Fibroblast of upper back skin (primary cell): Measurements from ENCODE around the gene CCR1.

Experiments used
- DNase-seq: peaks from one replicate; pipeline ENCODE4 v3.0.0-alpha.2; 2013

CCR1 gene

DNA sequence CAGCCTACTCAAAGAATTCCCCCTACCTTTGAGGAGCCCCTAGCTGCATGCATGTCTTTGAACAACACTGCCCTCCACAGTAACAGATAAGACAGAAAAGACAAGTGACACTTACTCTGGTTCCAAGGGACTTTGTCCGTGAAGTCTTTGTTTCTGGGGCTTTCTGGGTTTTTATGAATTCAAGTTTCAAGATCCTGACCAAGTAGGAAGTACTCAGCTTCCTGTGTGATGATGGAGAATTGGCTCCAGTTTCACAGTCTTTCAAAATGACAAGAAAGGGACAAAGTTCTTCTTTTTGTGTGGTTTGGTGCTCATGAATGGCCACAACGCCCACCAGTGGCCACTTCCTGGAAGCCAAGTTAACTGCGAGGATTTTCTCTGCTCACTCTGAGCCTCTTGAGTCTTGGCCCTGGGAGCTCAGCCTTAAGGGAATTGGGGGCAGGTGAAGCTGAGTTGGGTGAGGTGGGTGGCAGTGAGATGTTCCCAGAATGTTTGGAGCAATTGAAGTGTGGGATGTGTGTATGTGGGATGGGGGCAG is at the start of gene CCR1:
CCR1 (minus strand) TSS at position 147 of the 538 bp plus-strand sequence. CDS start 4,000 bp downstream, outside the sequence.
- DNase-seq = peak; percentile 8

DNA sequence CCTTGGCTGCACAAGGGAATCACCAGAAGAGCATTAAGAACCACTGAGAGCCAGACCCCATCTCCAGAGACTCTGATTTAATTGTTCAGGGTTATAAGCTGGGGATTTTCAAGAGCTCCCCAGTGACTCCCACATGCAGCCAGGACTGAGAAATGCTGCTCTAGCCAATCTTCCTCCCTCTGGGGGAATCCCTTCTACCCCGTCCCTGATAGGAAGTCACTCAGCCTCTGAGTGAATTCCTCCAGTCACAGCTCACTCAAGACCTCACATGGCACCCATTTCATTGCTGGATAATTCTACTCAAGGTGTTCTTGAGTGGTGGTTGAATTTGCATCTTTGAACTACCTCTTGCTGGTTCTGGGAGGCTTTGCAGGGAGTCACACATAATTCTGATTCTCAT is 44.9 kb upstream of the CCR1 start:
- DNase-seq = no peak

DNA sequence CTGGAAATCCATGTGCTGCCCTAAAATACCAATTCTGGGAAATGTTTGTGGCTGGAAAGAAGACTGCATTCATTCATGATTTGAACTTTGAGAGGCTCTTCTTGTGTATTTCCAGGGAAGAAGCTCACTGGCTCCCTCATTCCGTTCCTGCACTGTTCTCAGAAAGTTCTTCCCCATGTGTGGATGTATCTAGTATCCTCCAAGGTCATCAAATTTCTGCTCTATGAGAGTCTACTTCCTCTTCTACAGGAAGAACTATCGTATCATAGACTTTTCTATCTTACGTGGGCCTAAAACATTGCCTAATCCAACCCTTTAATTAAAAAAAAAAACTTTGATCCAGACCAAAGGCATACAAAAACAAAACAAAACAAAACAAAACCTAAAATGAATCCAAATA is 37.0 kb upstream of the CCR1 start:
- DNase-seq = no peak

DNA sequence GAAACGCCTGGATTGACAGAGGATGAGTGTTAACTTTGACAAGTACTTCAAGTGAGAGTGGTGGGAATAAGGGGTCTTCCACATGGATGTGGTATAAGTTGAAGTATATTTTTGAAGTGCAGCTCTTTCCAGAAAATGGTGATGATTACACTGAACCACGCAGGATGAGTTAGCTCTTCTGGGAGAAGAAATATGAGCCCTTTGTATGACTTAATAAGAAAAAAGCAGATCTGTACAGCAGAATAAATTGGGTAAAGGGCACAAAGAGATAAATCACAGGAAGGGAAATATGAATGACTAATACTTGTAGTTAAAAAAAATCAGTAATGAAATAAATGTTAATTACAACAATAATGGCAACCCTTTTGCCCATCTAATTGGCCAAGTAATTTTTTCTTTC is 35.4 kb upstream of the CCR1 start:
- no peak for DNase-seq

DNA sequence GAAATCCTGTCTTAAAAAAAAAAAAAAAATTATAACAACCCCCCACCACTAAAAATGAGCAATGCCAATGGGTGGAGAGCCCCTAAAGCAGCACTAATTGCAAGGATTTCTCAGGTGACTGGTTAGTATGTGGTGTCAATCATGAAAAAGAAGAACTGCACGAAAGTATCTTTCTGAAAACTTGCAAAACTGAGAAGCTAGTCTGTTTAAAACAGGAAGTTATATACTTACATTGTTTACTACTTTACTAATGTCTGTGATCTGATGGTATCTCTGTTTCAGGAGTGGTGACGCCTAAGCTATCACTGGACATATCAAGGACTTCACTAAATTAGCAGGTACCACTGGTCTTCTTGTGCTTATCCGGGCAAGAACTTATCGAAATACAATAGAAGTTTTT is 34.0 kb upstream of the CCR1 start, which contains the start of gene CCR3:
CCR3 (plus strand) TSS at position 341 of the 400 bp plus-strand sequence. CDS start 22,699 bp downstream, outside the sequence.
- DNase-seq = no peak

DNA sequence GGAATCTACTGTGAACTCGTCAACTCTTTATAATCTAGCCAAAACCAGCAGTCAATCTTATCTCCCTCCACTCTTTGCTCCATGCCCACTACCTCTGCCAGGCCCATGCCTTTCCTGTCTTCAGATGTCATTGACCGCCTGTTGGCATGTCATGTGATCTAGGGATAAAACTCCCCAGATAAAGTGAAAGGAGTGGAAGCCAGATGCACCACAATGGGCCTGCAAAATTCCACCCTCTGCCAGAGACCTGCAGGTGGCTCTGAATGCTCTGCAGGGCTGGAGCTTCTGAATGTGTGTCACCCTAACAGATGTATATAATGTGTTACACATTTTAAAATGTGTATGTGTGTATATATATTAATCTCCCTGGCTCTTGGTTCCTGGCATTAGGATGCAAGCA is 31.8 kb upstream of the CCR1 start:
- DNase-seq = no peak

DNA sequence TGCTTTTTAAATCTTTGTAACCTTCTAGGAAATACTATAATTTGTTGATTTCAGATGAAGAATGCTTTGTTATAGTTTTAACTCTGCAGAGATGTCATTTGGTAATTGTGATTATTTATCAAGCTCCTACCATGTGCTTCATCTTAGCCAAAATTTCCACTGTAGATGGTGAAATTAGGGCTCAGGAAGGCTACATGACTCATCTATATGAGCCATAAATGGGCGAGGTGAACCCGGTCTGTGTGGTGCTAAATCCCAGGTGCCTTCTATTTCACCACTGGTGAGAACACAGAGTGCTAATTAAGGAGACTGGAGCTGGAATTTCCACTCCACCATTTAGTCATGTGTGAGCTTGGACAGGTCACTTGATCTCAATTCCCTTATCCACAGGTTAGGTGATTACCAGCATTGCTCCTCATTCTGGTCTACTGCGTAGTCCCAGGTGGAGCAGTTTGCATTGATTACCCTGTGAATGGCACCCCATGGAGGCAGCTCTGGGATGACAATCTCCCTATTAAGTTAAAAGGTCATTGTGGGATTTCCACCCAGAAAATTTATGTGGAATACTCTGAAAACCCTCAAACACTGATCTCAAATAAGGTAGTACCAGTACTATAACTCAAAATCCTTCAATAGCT is 31.3 kb upstream of the CCR1 start:
- DNase-seq = no peak

DNA sequence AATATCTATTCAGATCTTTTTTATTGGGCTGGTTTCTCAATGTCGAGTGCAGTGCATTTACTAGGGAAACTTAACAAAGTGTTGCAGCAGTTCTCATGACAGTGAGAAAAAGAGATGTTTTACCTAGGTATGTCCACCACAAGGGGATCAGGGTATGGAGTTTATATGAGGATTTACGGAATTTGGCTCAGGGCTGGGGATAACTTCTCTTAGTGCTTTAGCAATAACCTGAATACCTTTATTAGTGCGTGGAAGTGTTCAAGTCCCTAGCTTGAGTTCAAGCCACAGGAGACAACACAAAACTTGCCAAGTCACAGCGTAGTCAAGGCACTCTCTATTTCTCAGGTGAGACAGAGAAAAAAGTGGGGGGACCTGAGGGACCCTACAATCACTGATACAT is 30.3 kb upstream of the CCR1 start:
- DNase-seq = no peak

DNA sequence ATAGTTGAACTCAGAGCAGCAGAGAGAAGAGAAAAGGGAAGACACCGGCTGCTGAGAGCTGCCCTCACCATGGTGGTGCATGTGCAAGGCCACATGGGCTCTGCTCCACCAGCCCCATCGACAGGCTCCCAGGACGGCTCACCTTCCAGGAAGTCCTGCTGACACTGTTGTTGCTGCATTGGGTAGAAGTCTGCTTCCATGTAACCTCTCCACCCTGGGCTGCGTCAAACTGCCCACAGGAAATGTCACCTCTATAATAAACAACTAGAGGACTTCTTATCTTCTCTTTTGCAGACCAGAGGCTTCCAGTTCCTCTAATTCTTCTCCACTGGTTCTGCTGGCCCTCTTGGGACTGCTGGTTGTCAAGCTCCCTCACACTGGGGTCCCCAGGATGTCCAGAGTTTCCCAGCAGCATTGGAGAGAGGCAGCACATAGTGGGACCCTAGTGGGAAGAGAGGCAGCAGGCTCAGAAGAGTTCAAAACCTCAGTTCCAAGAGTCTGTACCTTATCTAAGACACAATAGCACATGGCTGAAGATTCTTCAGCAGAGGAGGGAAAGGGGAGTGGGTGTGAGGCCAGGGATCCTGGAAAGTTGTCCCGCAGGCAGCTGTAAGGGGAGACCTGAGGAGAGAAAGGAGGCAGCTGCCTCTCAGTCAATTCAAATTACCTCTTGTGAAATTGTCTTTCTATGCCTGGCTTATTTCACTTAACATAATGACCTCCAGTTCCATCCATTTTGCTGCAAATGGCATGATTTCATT is 28.4 kb upstream of the CCR1 start:
- DNase-seq = no peak

DNA sequence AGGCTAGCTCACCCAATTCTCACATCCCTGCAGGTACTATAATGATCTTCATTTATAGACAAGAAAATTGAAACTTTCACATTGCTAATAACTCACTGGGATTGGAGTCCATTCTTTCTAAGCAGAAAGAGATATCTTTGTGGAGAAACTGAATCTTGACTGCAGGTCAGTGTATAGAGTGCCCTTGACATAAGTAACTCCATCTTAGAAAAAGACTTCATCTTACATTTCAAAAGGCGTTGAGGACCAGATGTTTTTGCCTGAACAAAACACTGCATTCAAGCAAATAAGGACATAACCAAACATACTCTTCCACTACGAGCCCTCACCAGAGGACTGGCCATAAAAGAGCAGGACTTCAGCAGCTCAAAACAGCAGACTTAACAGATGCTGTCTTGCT is 27.3 kb upstream of the CCR1 start:
- no peak for DNase-seq

DNA sequence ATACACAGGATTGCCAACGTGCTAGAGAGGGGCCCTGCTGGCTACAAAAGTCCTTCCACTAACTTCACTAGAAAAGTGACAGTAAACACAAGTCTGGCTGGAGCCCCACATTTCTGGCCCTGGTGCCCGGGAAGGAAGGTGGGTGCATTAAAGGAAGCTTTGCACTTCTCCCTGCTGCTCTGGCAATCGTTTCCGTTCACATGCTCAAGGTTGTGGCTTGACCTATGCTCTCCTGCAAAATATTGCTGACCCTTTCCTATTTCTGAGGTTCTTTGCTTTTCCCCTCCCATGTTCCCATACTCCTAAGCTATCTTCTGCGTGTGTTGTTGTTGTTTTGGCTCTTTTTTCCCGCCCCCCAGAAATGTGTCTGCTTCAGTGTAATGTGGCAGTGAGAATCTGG is 25.1 kb upstream of the CCR1 start:
- no peak for DNase-seq

DNA sequence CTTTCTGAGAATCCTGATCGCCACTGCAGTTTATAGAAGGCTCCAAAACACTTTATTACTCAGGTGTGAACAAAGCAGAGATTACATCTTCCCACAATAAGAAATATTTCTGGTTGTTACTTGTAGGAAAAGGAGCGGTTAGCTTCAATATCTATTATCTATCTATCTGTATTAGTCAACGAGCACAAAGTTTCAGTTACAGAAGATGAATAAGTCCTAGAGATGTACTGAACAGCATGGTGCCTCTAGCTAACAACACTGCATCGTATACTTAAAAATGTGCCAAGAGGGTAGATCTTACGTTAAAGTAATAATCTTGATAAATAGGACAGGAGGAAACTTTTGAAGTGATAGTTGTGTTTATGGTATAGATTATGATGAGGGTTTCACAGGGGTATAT is 23.2 kb upstream of the CCR1 start:
- DNase-seq = no peak

DNA sequence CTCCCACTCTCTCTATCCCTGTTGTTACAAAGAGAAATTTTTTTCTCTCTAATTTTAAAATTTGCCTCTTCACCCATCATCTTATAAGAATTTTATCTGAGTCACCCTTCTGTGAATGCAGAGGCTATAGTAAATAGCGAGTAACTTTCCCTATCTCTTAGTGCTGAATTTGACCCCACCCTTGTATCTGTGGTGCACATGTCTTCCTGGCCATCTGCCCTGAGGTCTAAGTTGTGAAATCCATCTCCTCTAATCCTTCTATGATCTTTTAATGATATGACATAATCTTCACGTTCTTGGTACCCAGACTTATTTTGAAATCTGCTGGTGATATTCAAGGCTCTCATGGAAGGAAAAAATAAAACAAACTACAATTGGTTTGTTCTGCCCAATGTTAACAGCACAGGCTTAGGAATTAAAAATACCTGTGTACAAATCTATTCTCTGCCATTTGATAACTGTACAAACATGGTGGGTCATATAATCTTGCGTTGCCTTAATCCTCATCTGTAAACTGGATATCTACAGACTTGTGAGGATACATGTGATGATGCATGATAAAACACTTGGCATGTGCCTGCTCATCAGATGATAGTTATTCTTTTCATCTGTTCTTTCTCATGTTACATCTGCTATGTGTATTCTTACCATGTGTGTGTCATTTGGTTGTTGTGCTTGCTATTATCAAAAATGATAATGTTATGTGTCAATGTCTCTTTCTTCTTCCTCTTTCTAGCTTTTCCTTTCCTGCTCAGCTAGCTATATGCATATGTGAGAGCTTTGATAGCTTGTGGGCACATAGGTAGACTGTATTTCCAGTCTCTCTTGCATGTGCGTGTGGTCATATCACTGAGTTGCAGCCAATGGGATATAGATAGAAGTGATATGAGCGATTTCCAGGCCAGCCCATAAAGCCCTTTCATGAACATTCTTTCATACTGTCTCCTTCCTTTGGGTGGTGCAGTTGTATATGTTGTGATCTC is 20.4 kb upstream of the CCR1 start:
- peak; percentile 34 for DNase-seq

DNA sequence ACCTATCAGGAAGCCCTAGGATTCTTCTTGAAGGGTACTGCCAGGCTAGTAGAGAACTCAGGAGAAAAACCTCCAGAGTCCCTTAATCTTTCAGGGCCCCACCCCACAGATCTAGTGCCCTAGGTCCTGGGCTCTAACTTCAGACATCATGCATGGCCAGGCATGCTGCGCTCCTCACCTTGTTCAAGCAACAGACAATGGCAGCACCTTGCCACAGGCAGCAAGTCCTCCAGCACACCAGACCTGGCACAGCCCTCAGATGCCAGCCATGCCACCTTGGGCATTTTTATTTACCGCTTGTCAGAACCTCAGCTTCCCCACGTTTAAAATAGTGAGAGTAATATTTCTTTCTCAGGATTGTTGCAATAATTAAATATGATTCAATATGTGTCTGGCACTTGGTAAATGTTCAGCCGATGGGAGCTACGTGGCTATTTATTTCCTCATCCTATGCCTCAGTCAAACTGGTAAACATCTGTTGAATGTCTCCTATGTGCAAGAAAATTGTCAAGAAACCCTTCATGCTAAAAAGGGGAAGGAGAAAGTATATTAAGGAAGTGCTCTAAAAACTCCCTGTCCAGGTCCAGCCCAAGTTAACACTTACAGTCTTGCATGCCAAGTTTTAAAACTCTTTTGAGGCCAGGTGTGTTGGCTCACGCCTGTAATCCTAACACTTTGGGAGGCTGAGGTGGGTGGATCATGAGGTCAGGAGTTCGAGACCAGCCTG is 14.5 kb upstream of the CCR1 start:
- DNase-seq = no peak

DNA sequence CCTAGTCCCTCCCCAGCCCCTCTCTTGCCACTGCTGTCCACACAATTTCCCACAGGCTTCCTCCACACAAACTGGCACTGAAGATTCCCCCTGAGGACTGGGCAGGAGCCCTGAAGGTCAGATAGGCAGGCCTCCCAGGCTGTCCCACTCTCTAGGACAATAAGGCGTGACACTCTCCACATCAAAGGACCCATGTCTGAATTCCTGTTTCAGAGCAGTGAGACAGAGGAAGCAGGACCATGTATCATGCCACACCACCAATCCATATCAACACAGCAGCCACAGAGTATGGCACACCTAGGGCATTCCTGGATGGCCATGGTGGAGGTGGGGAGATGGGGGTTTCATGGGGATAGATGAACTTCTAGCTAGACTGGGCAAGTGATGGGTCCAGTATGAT is 13.8 kb upstream of the CCR1 start:
- DNase-seq = no peak

DNA sequence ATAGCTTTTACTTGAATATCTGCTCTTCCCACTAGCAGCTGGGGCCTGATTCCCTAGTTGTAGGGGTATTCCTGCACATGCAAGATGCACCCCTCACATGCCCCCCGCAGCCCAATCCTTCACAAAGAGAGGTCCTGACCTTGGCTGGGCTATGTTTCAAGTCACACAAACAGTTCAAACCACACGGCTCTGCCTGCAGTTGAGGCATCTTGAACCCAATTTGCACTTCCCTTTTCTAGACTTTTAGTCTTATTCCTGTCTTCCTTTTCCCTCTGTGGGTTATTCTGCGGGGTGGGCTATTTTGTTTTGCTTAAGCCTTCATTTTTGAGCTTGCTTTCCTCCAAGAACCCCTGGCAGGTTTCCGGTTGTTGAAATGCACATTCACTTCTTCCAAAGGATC is 13.3 kb upstream of the CCR1 start:
- no peak for DNase-seq

DNA sequence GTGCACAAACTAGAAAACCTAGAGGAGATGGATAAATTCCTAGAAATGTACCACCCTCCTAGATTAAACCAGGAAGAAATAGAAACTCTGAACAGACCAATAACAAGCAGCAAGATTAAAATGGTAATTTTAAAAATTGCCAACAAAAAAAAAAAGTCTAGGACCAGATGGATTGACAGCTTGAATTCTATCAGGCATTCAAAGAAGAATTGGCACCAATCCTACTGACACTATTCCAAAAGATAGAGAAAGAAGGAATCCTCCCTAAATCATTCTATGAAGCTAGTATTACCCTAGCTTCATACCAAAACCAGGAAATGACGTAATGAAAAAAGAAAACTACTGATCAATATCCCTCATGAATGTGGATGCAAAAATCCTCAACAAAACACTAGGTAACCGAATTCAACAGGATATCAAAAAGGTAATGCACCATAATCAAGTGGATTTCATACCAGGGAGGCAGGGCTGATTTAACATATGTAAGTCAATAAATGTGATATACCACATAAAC is 10.1 kb upstream of the CCR1 start:
- DNase-seq = no peak

DNA sequence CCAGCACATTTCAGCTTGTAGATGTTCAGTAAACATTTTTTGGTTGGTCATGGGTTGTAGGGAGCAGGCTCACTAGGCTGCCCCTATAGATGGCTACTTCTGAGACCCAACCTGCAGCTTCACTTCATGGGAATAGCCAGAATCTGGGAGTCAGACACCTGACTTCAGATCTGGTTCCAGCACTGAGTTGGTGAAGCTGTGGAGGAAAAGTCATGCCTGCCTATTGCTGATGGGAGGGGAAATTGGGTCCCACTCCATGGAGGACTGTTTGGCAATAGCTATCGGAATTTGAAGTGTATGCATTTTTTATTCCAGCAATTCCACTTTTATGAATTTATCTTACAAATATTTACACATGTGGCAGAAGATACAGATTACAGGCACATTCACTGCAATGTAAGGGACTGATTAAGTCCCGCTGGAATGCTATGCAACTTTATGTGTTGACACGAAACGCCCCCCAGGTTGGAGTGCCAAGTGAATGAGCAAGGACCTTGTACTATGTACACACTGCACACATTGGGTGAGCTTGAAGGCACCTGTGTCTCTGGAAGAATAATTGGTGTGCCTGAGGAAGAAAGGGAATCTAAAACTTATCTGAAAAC is 7.8 kb upstream of the CCR1 start:
- peak; percentile 13 for DNase-seq

DNA sequence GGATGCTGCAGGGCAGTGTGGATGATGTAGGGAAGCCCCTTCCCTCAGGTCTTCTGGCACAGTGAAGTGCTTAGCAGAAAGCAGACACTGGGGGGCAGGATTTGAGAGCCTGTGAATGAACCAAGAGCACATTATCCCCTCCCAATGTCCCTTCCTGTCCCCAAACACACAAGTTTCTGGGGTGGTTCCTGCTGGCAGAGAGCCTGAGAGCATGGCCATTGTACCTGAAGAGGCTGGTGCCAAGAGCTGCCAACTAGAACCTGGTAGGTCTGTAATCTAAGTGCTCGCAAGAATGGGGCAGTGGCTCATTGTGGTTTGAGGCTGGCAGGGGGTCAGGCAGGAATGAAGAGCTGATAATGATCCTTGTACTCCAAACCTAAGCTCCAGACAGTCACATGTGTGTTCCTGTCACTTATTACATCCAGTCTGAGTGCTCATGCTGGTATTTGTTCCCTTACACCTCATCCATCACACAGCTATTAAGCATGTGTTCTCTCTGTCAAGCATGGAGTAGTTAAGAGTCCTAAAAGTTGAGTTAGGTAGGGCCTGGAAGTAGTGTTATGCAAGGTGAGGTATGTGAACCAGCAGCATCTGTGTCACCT is 6.7 kb upstream of the CCR1 start:
- no peak for DNase-seq

DNA sequence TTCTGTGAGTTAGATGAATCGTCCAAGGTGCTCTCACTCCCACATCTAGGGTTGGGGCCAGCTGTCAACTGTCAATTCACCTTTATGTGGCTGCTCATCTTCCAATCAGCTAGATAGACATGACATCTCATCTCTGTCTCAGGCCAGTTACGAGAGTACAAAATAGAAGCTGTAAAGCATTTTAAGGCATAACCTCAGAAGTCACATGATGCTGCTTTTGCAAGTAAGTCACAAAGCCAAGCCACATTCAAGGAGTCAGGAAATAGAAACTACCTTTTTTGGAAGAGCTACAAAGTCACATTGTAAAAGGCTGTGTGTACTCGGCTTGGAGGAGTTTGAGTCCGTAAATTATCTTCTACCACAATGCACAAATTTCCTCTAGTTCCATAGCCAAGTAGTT is 5.1 kb upstream of the CCR1 start:
- DNase-seq = no peak

DNA sequence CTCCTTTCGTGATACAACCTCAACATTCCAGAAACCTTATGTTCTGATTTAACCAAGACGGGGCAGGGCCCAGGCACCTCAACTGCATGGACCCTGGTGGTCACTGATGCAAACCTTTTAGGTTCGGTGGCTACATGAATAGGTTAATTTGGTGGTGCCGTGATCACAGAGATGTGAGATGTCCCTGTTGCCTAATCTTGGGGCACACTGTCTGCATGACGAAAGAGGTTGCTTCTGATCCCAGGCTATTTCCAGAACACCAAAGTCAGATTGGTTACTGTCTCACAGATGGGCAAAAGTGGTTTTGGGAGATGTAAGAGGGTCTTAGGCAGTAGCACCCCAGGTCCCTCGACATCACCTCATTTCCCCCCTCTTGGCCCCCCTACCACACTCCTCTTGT is 4.0 kb upstream of the CCR1 start:
- DNase-seq = no peak
